Measurements from ENCODE around the gene SLC7A5. TPM values are rescaled to one million over a fixed set of nuclear protein-coding genes. Genes with fewer than 3 reads are reported as not detected.
A peak's percentile ranks its signal among the peaks of the same experiment; 100 is the strongest.

The SLC7A5 gene
- total and polyA plus RNA-seq, 2 of the 13 experiments (the other 11 are each of a cell fraction or from before 2014, with no cell fraction given): 79.6 to 155 TPM

- TF ChIP-seq, protein P1, sequence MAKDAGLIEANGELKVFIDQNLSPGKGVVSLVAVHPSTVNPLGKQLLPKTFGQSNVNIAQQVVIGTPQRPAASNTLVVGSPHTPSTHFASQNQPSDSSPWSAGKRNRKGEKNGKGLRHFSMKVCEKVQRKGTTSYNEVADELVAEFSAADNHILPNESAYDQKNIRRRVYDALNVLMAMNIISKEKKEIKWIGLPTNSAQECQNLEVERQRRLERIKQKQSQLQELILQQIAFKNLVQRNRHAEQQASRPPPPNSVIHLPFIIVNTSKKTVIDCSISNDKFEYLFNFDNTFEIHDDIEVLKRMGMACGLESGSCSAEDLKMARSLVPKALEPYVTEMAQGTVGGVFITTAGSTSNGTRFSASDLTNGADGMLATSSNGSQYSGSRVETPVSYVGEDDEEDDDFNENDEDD (CRISPR knock-in tag; IDR thresholded peaks at IDR 0.05; ENCODE audit: borderline replicate concordance): 0 out of 2 replicates have a peak, but pooled peaks have one; percentile 18
- TF ChIP-seq ARID4A (CRISPR knock-in tag; IDR thresholded peaks at IDR 0.05; ENCODE audit: borderline replicate concordance) (peak; percentile 53; the same call in 1 of the 2 replicates), YEATS4 (CRISPR knock-in tag; IDR thresholded peaks at IDR 0.05; ENCODE audit: borderline replicate concordance) (peak; percentile 41; the same call in 1 of the 2 replicates), ZNF331 (CRISPR knock-in tag; IDR thresholded peaks at IDR 0.05) (0 out of 2 replicates have a peak, but pooled peaks have one; percentile 23), ZNF205 (CRISPR knock-in tag; IDR thresholded peaks at IDR 0.05) (peak; percentile 19; the same call in 1 of the 2 replicates), BORCS8-MEF2B (CRISPR knock-in tag; IDR thresholded peaks at IDR 0.05) (peak; percentile 74; the same call in 1 of the 2 replicates)
These were observed 16.2 kb upstream of the SLC7A5 start (continued) for GRCh38 chr16:87885371-87885967.
